A549 (cell line): ENCODE data around the gene SERPINA10. TPM values are rescaled to one million over a fixed set of nuclear protein-coding genes. Genes with fewer than 3 reads are reported as not detected.

Experiments used
- ATAC-seq, 2 experiments: fragments of 200-7000 bp in 1 of 2; fragments of >200 bp in 1 of 2; cut with Nextera tagmentation in 1 of 2; cut with Tn5 transposase in 1 of 2; 3 replicates each; pipeline versions ENCODE4 v1.8.0 to v1.9.1; 2018 to 2020; ENCODE audit warnings: mild to moderate bottlenecking in 1 of 2, moderate library complexity in 1 of 2
- CTCF ChIA-PET: fragments of 300-600 bp; sonication (Branson Sonifier 250); formaldehyde crosslinking; extraction: SDS; loops from one replicate; lab custom pipeline; 2021; ENCODE audit warnings: antibody characterized with exemption, inconsistent platforms; lab: Yijun Ruan, JAX
- POLR2A ChIA-PET: fragments of 350-600 bp; formaldehyde crosslinking; extraction: SDS; loops from one replicate; lab custom pipeline; 2021; ENCODE audit warnings: antibody characterized with exemption, inconsistent platforms; lab: Yijun Ruan, JAX
- DNase-seq, 2 experiments: peaks; one replicate each; pipeline versions ENCODE4 v3.0.0 to v3.0.0-alpha.2; 2011 to 2016; ENCODE audit warnings: low read depth in 1 of 2, low spot score in 1 of 2
- FAIRE-seq: peaks from 2 replicates; lab custom pipeline; 2011; peaks lifted over from hg19 to GRCh38; lab: Jason Lieb, UNC
- H3K27ac ChIP-seq, 2 experiments: fragments of >200 bp; sonication (Bioruptor Twin); formaldehyde crosslinking; 3 replicates each; pipeline ENCODE4 v1.5.1; 2016 to 2017
- H3K4me1 ChIP-seq: fragments of >200 bp; sonication (Bioruptor Twin); formaldehyde crosslinking; 3 replicates; pipeline ENCODE4 v1.6.1; 2016
- H3K4me2 ChIP-seq: fragments of >200 bp; sonication (Bioruptor Twin); formaldehyde crosslinking; 3 replicates; pipeline ENCODE4 v1.6.1; 2016
- H3K4me3 ChIP-seq: fragments of >200 bp; sonication (Bioruptor Twin); formaldehyde crosslinking; 3 replicates; pipeline ENCODE4 v1.5.1; 2016
- H3K9me3 ChIP-seq: fragments of >200 bp; sonication (Bioruptor Twin); formaldehyde crosslinking; 3 replicates; pipeline ENCODE4 v1.6.1; 2016
- CEBPB ChIP-seq, 2 experiments: fragments of >200 bp in 1 of 2; sonication (Bioruptor Twin) in 1 of 2; formaldehyde crosslinking in 1 of 2; IDR thresholded peaks; 2 replicates each; pipeline ENCODE4 v1.6.1; 2012 to 2016
- CHD4 ChIP-seq: fragments of 200-600 bp; sonication (generic); IDR thresholded peaks from 2 replicates; pipeline ENCODE4 v1.6.1; 2016; ENCODE audit warnings: antibody characterized with exemption, mild to moderate bottlenecking, borderline replicate concordance
- EHMT2 ChIP-seq: fragments of 200-600 bp; sonication (generic); IDR thresholded peaks from 2 replicates; pipeline ENCODE4 v1.6.1; 2016; ENCODE audit warnings: antibody characterized with exemption, low read depth, mild to moderate bottlenecking, moderate library complexity
- GATA3 ChIP-seq: IDR thresholded peaks from 2 replicates; pipeline ENCODE4 v1.6.1; 2012; ENCODE audit warnings: borderline replicate concordance
- HEYL ChIP-seq: fragments of 250-450 bp; sonication (Bioruptor Pico); IDR thresholded peaks from 2 replicates; pipeline ENCODE4 v1.8.0; 2021; ENCODE audit warnings: mild to moderate bottlenecking, moderate library complexity
- HOXB13 ChIP-seq: fragments of 250-450 bp; sonication (Bioruptor Pico); IDR thresholded peaks from 2 replicates; pipeline ENCODE4 v1.5.0; 2020; ENCODE audit warnings: low read depth, mild to moderate bottlenecking, moderate library complexity
- HOXB5 ChIP-seq: fragments of 250-450 bp; sonication (Bioruptor Pico); IDR thresholded peaks from 2 replicates; pipeline ENCODE4 v1.5.0; 2020; ENCODE audit warnings: mild to moderate bottlenecking, moderate library complexity
- JUN ChIP-seq, 2 experiments: fragments of >200 bp; sonication (Bioruptor Twin); formaldehyde crosslinking; IDR thresholded peaks; 2 replicates in 1 of 2; 3 replicates in 1 of 2; pipeline ENCODE4 v1.6.1; 2016 to 2017
- JUNB ChIP-seq: fragments of >200 bp; sonication (Bioruptor Twin); formaldehyde crosslinking; IDR thresholded peaks from 2 replicates; pipeline ENCODE4 v1.6.1; 2016
- MAFK ChIP-seq: fragments of 450-650 bp; IDR thresholded peaks from 2 replicates; pipeline ENCODE4 v1.6.1; 2014; ENCODE audit not compliant: partially characterized antibody
- MYC ChIP-seq: IDR thresholded peaks from 2 replicates; pipeline ENCODE4 v1.6.1; 2012; ENCODE audit warnings: mild to moderate bottlenecking, inconsistent platforms, low read length, improper control_type of control experiment, borderline replicate concordance
- NPAS2 ChIP-seq: fragments of 250-450 bp; sonication (Bioruptor Pico); IDR thresholded peaks from 2 replicates; pipeline ENCODE4 v1.8.0; 2022; ENCODE audit warnings: mild to moderate bottlenecking, moderate library complexity, borderline replicate concordance
- POLR2A ChIP-seq: IDR thresholded peaks from 2 replicates; pipeline ENCODE4 v1.6.1; 2012; ENCODE audit warnings: mild to moderate bottlenecking, low read length
- RARB ChIP-seq: fragments of 250-450 bp; sonication (Bioruptor Pico); IDR thresholded peaks from 2 replicates; pipeline ENCODE4 v1.8.0; 2021; ENCODE audit warnings: mild to moderate bottlenecking, moderate library complexity
- SMC3 ChIP-seq: fragments of >200 bp; sonication (Bioruptor Twin); formaldehyde crosslinking; IDR thresholded peaks from 3 replicates; pipeline ENCODE4 v1.6.1; 2018; ENCODE audit warnings: inconsistent platforms
- ZNF302 ChIP-seq: fragments of 250-450 bp; sonication (Bioruptor Pico); IDR thresholded peaks from 2 replicates; pipeline ENCODE4 v1.9.0; 2021; ENCODE audit warnings: inconsistent platforms, mild to moderate bottlenecking, moderate library complexity
- whole genome bisulfite sequencing: methylation state at CpG from one replicate; pipeline ENCODE4 v1.1.6; 2017; ENCODE audit errors: missing lambda C conversion rate; 5-methylcytosine and 5-hydroxymethylcytosine counted together
- polyA minus RNA-seq: library from RNA; depleted of rRNA, polyadenylated mRNA; stranded (reverse); fragments of >200 nt; gene quantifications from 2 replicates; pipeline ENCODE4 v1.2.3, GENCODE V29; 2011; rRNA and poly(A)+ RNA removed
- polyA plus RNA-seq, 4 experiments: library from polyadenylated mRNA; depleted of rRNA in 3 of 4; stranded (reverse); fragments of >200 nt; fragmentation: RNase III in 1 of 4; extraction: RNeasy Plus Mini Kit Qiagen cat#74134 plus additional on column Dnase treatment in 1 of 4; gene quantifications; 2 replicates in 3 of 4; 3 replicates in 1 of 4; pipeline ENCODE4 v1.2.3, GENCODE V29; 2011 to 2017
- TF ChIP-seq, protein P1 (sequence below): fragments of >200 bp; sonication (Bioruptor Twin); formaldehyde crosslinking; IDR thresholded peaks from 3 replicates; pipeline ENCODE4 v1.5.1; 2016
- TF ChIP-seq, protein P2 (sequence below): IDR thresholded peaks from 2 replicates; pipeline ENCODE4 v1.6.1; 2012; ENCODE audit warnings: low read depth, borderline replicate concordance
- TF ChIP-seq, protein P3 (sequence below): fragments of 200-600 bp; sonication (generic); IDR thresholded peaks from 2 replicates; pipeline ENCODE4 v1.6.1; 2016; ENCODE audit warnings: antibody characterized with exemption, mild to moderate bottlenecking, moderate library complexity
- TF ChIP-seq, protein P4 (sequence below): fragments of 450-650 bp; IDR thresholded peaks from 2 replicates; pipeline ENCODE4 v1.6.1; 2014; ENCODE audit warnings: antibody characterized with exemption
- TF ChIP-seq, protein P5 (sequence below): IDR thresholded peaks from 2 replicates; pipeline ENCODE4 v1.6.1; 2012

The SERPINA10 gene, protein sequence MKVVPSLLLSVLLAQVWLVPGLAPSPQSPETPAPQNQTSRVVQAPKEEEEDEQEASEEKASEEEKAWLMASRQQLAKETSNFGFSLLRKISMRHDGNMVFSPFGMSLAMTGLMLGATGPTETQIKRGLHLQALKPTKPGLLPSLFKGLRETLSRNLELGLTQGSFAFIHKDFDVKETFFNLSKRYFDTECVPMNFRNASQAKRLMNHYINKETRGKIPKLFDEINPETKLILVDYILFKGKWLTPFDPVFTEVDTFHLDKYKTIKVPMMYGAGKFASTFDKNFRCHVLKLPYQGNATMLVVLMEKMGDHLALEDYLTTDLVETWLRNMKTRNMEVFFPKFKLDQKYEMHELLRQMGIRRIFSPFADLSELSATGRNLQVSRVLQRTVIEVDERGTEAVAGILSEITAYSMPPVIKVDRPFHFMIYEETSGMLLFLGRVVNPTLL
- polyA plus RNA-seq (2011; rRNA removed) (0.04 and 0.07 TPM in 2 replicates), polyA plus RNA-seq (2017; fragmentation: RNase III; extraction: RNeasy Plus Mini Kit Qiagen cat#74134 plus additional on column Dnase treatment) (0.03 TPM in 1 of 3 replicates, not detected in the others), polyA minus RNA-seq (0.08 TPM in 1 of 2 replicates, not detected in the other)
- not detected in 2 replicates for polyA plus RNA-seq (2012; cell fraction: cytosol; rRNA removed)
- polyA plus RNA-seq (2012; cell fraction: nucleus; rRNA removed), result not detected in 2 replicates

- no peaks in the 10 kb centered on the region for H3K9me3 ChIP-seq
- TF ChIP-seq, protein P1, sequence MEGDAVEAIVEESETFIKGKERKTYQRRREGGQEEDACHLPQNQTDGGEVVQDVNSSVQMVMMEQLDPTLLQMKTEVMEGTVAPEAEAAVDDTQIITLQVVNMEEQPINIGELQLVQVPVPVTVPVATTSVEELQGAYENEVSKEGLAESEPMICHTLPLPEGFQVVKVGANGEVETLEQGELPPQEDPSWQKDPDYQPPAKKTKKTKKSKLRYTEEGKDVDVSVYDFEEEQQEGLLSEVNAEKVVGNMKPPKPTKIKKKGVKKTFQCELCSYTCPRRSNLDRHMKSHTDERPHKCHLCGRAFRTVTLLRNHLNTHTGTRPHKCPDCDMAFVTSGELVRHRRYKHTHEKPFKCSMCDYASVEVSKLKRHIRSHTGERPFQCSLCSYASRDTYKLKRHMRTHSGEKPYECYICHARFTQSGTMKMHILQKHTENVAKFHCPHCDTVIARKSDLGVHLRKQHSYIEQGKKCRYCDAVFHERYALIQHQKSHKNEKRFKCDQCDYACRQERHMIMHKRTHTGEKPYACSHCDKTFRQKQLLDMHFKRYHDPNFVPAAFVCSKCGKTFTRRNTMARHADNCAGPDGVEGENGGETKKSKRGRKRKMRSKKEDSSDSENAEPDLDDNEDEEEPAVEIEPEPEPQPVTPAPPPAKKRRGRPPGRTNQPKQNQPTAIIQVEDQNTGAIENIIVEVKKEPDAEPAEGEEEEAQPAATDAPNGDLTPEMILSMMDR, result no peak
- no peak for TF ChIP-seq RARB (CRISPR knock-in tag)
- no peak for TF ChIP-seq HOXB5
- no peak for TF ChIP-seq POLR2A
- TF ChIP-seq, protein P2, sequence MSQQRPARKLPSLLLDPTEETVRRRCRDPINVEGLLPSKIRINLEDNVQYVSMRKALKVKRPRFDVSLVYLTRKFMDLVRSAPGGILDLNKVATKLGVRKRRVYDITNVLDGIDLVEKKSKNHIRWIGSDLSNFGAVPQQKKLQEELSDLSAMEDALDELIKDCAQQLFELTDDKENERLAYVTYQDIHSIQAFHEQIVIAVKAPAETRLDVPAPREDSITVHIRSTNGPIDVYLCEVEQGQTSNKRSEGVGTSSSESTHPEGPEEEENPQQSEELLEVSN, result no peak
- TF ChIP-seq SMC3, result no peak
- no peak for TF ChIP-seq MAFK
- TF ChIP-seq EHMT2, result peak; percentile 97
- no peak for TF ChIP-seq ZNF302 (CRISPR knock-in tag)
- TF ChIP-seq CHD4, result no peak
- no peak for TF ChIP-seq NPAS2 (CRISPR knock-in tag)
- TF ChIP-seq, protein P3, sequence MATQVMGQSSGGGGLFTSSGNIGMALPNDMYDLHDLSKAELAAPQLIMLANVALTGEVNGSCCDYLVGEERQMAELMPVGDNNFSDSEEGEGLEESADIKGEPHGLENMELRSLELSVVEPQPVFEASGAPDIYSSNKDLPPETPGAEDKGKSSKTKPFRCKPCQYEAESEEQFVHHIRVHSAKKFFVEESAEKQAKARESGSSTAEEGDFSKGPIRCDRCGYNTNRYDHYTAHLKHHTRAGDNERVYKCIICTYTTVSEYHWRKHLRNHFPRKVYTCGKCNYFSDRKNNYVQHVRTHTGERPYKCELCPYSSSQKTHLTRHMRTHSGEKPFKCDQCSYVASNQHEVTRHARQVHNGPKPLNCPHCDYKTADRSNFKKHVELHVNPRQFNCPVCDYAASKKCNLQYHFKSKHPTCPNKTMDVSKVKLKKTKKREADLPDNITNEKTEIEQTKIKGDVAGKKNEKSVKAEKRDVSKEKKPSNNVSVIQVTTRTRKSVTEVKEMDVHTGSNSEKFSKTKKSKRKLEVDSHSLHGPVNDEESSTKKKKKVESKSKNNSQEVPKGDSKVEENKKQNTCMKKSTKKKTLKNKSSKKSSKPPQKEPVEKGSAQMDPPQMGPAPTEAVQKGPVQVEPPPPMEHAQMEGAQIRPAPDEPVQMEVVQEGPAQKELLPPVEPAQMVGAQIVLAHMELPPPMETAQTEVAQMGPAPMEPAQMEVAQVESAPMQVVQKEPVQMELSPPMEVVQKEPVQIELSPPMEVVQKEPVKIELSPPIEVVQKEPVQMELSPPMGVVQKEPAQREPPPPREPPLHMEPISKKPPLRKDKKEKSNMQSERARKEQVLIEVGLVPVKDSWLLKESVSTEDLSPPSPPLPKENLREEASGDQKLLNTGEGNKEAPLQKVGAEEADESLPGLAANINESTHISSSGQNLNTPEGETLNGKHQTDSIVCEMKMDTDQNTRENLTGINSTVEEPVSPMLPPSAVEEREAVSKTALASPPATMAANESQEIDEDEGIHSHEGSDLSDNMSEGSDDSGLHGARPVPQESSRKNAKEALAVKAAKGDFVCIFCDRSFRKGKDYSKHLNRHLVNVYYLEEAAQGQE, result peak; percentile 88
- TF ChIP-seq, protein P4, sequence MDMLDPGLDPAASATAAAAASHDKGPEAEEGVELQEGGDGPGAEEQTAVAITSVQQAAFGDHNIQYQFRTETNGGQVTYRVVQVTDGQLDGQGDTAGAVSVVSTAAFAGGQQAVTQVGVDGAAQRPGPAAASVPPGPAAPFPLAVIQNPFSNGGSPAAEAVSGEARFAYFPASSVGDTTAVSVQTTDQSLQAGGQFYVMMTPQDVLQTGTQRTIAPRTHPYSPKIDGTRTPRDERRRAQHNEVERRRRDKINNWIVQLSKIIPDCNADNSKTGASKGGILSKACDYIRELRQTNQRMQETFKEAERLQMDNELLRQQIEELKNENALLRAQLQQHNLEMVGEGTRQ, result no peak
- TF ChIP-seq, all 56 proteins: peak for 2
- POLR2A ChIA-PET, result no interaction called here
- no peak for DNase-seq
- 20% methylated on average over 10 of the region's 10 CpGs for WGBS
- ATAC-seq, result peak in 1 of 2 experiments; percentile 51; a peak in 2 of 6 replicates
- Histone ChIP-seq H3K4me1 (no peaks in the 10 kb centered on the region), H3K4me2 (no peak within 1 kb of the TSS; the same call in 2 of the 3 replicates), H3K27ac (no peak within 1 kb of the TSS), H3K4me3 (no peak within 1 kb of the TSS)
- CTCF ChIA-PET, result interaction anchor here (1.3 to 1.6 kb wide), 2 partner anchors 20 to 389 kb away, joined by 3 to 4 read pairs; no protein-coding TSS in a partner anchor
- FAIRE-seq, result no peak
Measured at GRCh38 chr14:94292872-94293577, at the start of gene SERPINA10. Gene SERPINA10 (minus strand): TSS chr14:94293268. CDS start chr14:94290593, 2,675 bp downstream.

- CTCF ChIA-PET, result interaction anchor here (0.6 to 1.3 kb wide), 6 partner anchors 48 to 256 kb away, joined by 3 to 5 read pairs (median 3); no protein-coding TSS in a partner anchor
- FAIRE-seq, result peak; percentile 18
- peak overlapping the region; percentile 60 for H3K4me2 ChIP-seq
- 5% methylated on average over 2 of the region's 2 CpGs for WGBS
- peaks cover 32% of the 10 kb centered on the region for H3K4me1 ChIP-seq
- H3K9me3 ChIP-seq, result no peaks in the 10 kb centered on the region
- no peak overlapping the region for H3K4me3 ChIP-seq
- ATAC-seq, result peak; percentile 82 to 87
- peak; percentile 80 to 90 for DNase-seq
- no peak overlapping the region; a peak in 1 of 6 replicates for H3K27ac ChIP-seq
- POLR2A ChIA-PET, result interaction anchor here (1.0 kb wide), 1 partner anchor 144 kb away, joined by 3 read pairs; no protein-coding TSS in a partner anchor
- no peak for TF ChIP-seq NPAS2 (CRISPR knock-in tag)
- TF ChIP-seq MYC, result no peak
- TF ChIP-seq JUNB, result peak; percentile 76
- no peak for TF ChIP-seq HEYL
- TF ChIP-seq CHD4, result no peak
- no peak for TF ChIP-seq RARB (CRISPR knock-in tag)
- peak; percentile 52; the same call in 1 of the 2 replicates for TF ChIP-seq GATA3
- TF ChIP-seq, protein P5, sequence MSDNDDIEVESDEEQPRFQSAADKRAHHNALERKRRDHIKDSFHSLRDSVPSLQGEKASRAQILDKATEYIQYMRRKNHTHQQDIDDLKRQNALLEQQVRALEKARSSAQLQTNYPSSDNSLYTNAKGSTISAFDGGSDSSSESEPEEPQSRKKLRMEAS, result peak; percentile 56
- TF ChIP-seq JUN (IDR thresholded peaks at IDR 0.05), result 0 out of 5 replicates have a peak, but pooled peaks of 1 of the 2 experiments have one; percentile 28
- no peak for TF ChIP-seq HOXB13 (CRISPR knock-in tag)
- TF ChIP-seq CEBPB (IDR thresholded peaks at IDR 0.05), result no peak
- TF ChIP-seq MAFK, result peak; percentile 94
- TF ChIP-seq, protein P1, result no peak
Measured at GRCh38 chr14:94342334-94342934, 49.4 kb upstream of the SERPINA10 start.
